WI38 (cell line): Measurements from ENCODE around the gene SNRPD3.

Experiments used
- H3K4me3 ChIP-seq: 2 replicates; pipeline ENCODE4 v1.5.1; 2011; ENCODE audit warnings: low read depth, mild to moderate bottlenecking, control low read depth, low read length
- TF ChIP-seq, protein P1 (sequence below): IDR thresholded peaks from 2 replicates; pipeline ENCODE4 v1.5.1; 2012; ENCODE audit warnings: low read depth, mild to moderate bottlenecking, control low read depth, low read length

Gene SNRPD3

DNA sequence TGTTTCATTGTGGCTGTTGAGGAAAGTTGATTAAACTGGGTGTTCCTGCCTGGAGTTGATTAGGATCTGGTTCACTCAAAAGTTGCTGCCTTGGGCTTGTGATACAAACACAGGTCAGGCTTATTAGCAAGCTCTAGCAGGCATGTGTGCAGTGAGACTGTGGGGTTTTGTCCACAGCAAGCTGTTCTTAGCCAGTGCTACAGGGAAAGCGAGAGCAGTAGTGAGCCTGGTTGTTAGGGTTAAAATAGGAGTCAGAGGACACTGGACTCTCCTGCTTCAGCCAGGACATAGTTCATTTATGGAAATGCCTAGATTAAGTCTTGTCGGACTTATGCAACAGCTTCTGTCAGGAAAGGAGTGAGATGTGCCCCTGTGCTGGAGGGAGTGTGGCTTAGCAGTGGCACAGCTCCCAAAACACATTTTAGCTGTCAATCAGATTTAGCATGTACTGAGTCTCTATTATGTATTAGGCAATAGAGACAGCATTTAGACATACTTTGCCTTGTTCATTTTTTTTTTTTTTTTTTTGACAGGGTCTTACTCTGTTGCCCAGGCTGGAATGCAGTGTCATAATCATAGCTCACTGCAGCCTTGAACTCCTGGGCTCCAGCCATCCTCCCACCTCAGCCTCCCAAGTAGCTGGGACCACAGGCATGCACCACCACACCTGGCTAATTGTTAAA, 8.7 kb downstream of the SNRPD3 start:
- no peak overlapping the region for H3K4me3 ChIP-seq

DNA sequence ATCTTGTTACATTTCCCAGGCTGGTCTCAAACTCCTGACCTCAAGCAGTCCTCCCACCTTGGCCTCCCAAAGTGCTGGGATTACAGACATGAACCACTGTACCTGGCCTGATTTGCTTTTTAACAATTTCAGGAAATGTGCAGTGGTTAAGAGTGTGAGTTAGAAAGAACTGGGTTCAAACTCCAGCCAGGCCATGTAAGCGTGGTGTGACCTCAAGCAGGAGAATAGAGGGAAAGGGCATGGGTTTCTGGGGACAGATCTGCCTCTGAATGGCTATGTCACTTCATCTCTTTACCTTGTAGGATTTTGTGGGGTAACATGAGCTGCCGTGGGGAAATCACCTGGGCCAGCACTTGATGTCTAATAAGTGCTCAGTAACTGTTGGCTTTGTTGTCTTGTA, 9.3 kb downstream of the SNRPD3 start:
- TF ChIP-seq, protein P1, sequence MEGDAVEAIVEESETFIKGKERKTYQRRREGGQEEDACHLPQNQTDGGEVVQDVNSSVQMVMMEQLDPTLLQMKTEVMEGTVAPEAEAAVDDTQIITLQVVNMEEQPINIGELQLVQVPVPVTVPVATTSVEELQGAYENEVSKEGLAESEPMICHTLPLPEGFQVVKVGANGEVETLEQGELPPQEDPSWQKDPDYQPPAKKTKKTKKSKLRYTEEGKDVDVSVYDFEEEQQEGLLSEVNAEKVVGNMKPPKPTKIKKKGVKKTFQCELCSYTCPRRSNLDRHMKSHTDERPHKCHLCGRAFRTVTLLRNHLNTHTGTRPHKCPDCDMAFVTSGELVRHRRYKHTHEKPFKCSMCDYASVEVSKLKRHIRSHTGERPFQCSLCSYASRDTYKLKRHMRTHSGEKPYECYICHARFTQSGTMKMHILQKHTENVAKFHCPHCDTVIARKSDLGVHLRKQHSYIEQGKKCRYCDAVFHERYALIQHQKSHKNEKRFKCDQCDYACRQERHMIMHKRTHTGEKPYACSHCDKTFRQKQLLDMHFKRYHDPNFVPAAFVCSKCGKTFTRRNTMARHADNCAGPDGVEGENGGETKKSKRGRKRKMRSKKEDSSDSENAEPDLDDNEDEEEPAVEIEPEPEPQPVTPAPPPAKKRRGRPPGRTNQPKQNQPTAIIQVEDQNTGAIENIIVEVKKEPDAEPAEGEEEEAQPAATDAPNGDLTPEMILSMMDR, result no peak
- no peak overlapping the region for H3K4me3 ChIP-seq

More for the DNA sequence above, 8.7 kb downstream of the SNRPD3 start:
- TF ChIP-seq, protein P1, result no peak

DNA sequence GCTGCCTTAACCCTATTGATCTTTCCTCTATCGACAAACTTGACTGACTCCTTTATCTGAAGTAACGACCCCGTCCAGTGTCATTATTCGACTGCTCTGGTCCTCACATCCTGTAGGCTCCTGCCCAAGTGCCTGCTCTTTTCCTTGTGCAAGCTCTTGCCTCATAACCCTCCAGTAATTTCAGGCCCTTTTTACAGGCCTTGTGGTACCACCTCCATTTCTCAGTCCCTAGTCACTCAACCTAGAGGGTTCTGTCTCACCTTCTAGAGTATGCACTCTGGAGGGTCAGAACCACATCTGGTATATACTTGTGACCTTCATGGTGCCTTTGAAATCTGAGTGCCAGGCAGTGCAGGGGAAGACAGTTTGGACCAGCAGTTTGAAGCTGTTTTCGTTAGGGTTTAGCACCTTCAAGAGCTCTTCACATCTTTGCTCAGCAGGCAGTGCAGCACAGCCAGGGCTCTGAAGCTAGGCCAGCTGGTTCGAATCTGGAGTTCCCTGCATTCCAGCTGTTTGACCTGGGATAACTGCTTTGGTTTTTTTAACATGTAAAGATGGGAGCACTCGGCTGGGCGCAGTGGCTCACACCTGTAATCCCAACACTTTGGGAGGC, 11.2 kb downstream of the SNRPD3 start:
- no peak overlapping the region for H3K4me3 ChIP-seq
- TF ChIP-seq, protein P1, result no peak

DNA sequence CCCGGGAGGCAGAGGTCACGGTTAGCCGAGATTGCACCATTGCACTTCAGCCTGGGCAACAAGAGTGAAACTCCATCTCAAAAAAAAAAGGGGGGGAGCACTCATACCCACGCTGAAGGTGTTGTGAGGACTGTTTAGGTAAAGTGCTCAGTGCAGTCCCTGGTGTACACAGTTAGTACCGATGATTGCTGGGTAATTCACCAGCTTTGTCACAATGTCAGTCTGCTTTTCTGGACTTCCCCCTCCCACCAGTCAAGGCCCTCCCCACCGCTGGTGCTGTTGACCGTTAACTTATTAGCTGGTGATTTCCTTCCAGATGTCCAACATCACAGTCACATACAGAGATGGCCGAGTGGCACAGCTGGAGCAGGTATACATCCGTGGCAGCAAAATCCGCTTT, 11.9 kb downstream of the SNRPD3 start:
- H3K4me3 ChIP-seq, result no peak overlapping the region
- TF ChIP-seq, protein P1, result no peak

DNA sequence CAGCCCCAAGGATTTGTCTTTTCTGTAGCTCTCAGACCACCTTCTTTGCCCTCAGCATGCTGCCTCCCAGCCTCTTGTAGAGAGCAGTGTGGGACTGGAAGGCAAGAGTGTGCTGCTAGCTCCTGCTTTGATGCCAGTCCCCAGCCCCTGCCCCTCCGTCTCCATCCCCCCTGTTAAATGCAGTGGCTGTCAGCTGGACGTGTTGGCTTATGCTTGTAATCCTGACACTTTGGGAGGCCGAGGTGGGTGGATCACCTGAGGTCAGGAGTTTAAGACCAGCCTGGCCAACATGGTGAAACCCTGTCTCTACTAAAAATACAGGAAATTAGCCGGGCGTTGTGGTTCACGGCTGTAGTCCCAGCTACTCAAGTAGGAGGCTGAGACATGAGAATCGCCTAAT, 15.5 kb downstream of the SNRPD3 start:
- no peak overlapping the region for H3K4me3 ChIP-seq
- TF ChIP-seq, protein P1, result no peak

DNA sequence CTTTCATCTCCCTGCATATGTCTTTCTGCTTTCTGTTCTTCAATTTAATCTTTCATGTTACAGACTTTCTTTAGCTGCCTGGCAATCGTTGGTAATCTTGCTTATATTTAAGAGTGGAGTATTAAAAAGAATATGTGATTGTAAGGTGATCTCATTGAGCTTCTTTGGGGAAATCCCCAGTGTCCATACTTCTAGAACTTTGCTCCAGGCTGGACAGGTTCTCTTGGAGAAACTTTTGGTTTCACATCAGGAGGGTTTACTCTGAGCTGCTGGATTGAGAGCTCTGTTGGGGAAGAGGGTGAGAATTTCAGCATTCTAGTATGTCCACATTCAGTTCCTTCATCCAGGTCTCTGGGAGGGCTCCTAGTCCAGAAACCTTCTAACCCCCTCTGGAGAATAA, 21.0 kb downstream of the SNRPD3 start:
- H3K4me3 ChIP-seq, result no peak overlapping the region
- TF ChIP-seq, protein P1, result no peak
